Measurements from ENCODE around the gene MALL. TPM values are rescaled to one million over a fixed set of nuclear protein-coding genes. Genes with fewer than 3 reads are reported as not detected.
"Not testable (repeated sequence)": the region's sequence is repeated elsewhere in the genome, so short reads cannot be mapped to it uniquely, and the experiment has no call there.

The MALL gene
- total RNA-seq, 1 experiment from 2014 or later: 3.8 TPM

- not testable (repeated sequence) for DNase-seq (ENCODE audit: low read depth)
These were observed 63.5 kb downstream of the MALL start for GRCh38 chr2:110052166-110052565.

GRCh38 chr2:110050222-110050621 lies 65.4 kb downstream of the MALL start:
- not testable (repeated sequence) for DNase-seq (ENCODE audit: low read depth)

- DNase-seq (ENCODE audit: low read depth): not testable (repeated sequence)
These were observed 65.9 kb downstream of the MALL start for GRCh38 chr2:110049769-110050168.

- not testable (repeated sequence) for DNase-seq (ENCODE audit: low read depth)
These were observed 67.1 kb downstream of the MALL start for GRCh38 chr2:110048255-110049197.

GRCh38 chr2:110047225-110047624 lies 68.4 kb downstream of the MALL start:
- DNase-seq (ENCODE audit: low read depth): not testable (repeated sequence)

GRCh38 chr2:110041941-110042660 lies 73.5 kb downstream of the MALL start:
- DNase-seq (ENCODE audit: low read depth): not testable (repeated sequence)

- DNase-seq (ENCODE audit: low read depth): not testable (repeated sequence)
These were observed 78.3 kb downstream of the MALL start for GRCh38 chr2:110037336-110037735.

GRCh38 chr2:110035384-110035783 lies 80.2 kb downstream of the MALL start:
- not testable (repeated sequence) for DNase-seq (ENCODE audit: low read depth)

GRCh38 chr2:110034935-110035334 lies 80.7 kb downstream of the MALL start:
- DNase-seq (ENCODE audit: low read depth): not testable (repeated sequence)

Other genes with a start within 250 kb of the MALL start
- 3.0 and 3.1 TPM in 2 replicates for gene LIMS3, start 217.1 kb downstream of the MALL start, total RNA-seq (2014; rRNA removed; shearing (Covaris generic))
- 9.6 and 12.8 TPM in 2 replicates for gene NPHP1, start 89.2 kb upstream of the MALL start, total RNA-seq (2014; rRNA removed; shearing (Covaris generic))
- 108 and 109 TPM in 2 replicates for gene MTLN, start 96.7 kb upstream of the MALL start, total RNA-seq (2014; rRNA removed; shearing (Covaris generic))

Measured in RPMI7951 (cell line).